Spinal cord (tissue), 10 donors: Measurements from ENCODE around the gene USP1. TPM values are rescaled to one million over a fixed set of nuclear protein-coding genes. Genes with fewer than 3 reads are reported as not detected.

Experiments
- DNase-seq, 6 donors: peaks; one replicate each; pipeline versions ENCODE4 v3.0.0 to v3.0.0-alpha.2; 2013 to 2015; ENCODE audit warnings: low spot score in 6 of 6, low read depth in 4 of 6
- H3K27ac ChIP-seq: one replicate; pipeline ENCODE4 v1.5.1; 2013; ENCODE audit warnings: low read depth, low read length, control low read depth
- H3K27me3 ChIP-seq: one replicate; pipeline ENCODE4 v1.6.1; 2013; ENCODE audit warnings: low read length; ENCODE audit not compliant: control insufficient read depth, insufficient read depth
- H3K36me3 ChIP-seq: one replicate; pipeline ENCODE4 v1.6.1; 2013; ENCODE audit warnings: low read length; ENCODE audit not compliant: control insufficient read depth, insufficient read depth
- H3K4me1 ChIP-seq: one replicate; pipeline ENCODE4 v1.6.1; 2013; ENCODE audit warnings: low read length; ENCODE audit not compliant: control insufficient read depth, insufficient read depth
- H3K4me3 ChIP-seq: one replicate; pipeline ENCODE4 v1.5.1; 2013; ENCODE audit warnings: low read depth, low read length, control low read depth
- H3K9me3 ChIP-seq: one replicate; pipeline ENCODE4 v1.6.1; 2013; ENCODE audit warnings: low read length; ENCODE audit not compliant: control insufficient read depth, insufficient read depth
- WGBS: methylation state at CpG from one replicate; pipeline ENCODE4 v1.1.5; 2013; ENCODE audit warnings: missing lambda C conversion rate; ENCODE audit not compliant: insufficient coverage; 5-methylcytosine and 5-hydroxymethylcytosine counted together
- polyA plus RNA-seq, 2 donors: library from polyadenylated mRNA; unstranded; fragments of 120-200 nt; gene quantifications; one replicate each; pipeline ENCODE4 v1.2.1, GENCODE V29; 2013; ENCODE audit not compliant: insufficient read length in 2 of 2
- total RNA-seq, 2 donors: library from RNA; depleted of rRNA in 1 of 2; stranded (reverse); fragments of 120-200 nt in 1 of 2; fragments of >200 nt in 1 of 2; gene quantifications; one replicate each; pipeline versions ENCODE4 v1.2.3 to v1.2.4, GENCODE V29; 2013 to 2014
- donor health status: healthy.

Gene USP1
- total and polyA plus RNA-seq, 4 donors = 31.4 to 56.8 (median 41.4) TPM

- no peaks in the 10 kb centered on the region for H3K9me3 ChIP-seq
- H3K4me1 ChIP-seq = no peaks in the 10 kb centered on the region
- no peak overlapping the region for H3K27ac ChIP-seq
- no peak overlapping the region for H3K4me3 ChIP-seq
- 86% methylated on average over 2 of the region's 4 CpGs for WGBS
- DNase-seq = no peak
- no peaks in the 10 kb centered on the region for H3K36me3 ChIP-seq
- H3K27me3 ChIP-seq = no peaks in the 10 kb centered on the region
These were observed 12.4 kb upstream of the USP1 start for GRCh38 chr1:62424411-62424810.

DNA sequence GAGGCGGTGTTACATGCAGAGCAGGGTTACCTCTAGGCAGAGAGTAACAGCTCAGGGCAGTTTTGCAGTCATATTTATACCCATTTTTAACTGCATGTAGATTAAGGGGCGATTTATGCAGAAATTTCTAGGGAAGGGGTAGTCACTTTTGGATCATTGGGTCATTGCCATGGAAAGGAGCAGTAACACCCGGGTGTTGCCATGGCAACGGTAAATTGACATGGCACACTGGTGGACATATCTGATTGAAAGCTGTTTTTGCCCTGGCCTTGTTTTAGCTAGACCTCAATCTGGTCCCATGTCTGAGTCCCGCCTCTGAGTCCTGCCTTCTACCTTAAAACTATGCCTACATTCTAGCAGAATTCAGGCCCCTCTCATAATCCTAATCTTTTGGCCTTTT is 11.8 kb upstream of the USP1 start:
- Histone ChIP-seq H3K27ac (no peak overlapping the region), H3K4me1 (no peaks in the 10 kb centered on the region), H3K27me3 (no peaks in the 10 kb centered on the region), H3K4me3 (no peak overlapping the region), H3K9me3 (no peaks in the 10 kb centered on the region), H3K36me3 (no peaks in the 10 kb centered on the region)
- 58% methylated on average over 2 of the region's 5 CpGs for WGBS
- DNase-seq = no peak

DNA sequence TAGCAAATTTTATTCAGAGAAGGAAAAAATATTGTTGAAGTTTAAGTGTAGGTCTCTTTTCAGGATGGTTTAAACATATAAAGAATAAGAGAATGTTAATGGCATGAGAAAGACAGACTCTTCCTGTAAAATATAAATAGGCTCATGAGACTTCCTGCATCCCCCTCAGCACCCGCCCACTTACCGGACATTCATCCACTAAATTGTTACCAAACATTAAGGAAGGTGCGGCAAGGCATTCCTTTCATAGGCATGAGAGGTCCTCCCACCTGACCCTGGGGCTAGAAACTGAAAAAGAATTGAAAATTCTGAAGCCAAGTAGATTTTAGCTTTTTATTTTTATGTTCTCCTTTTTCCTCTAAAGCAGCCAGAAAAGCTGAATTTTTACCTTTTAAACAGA is 10.6 kb upstream of the USP1 start:
- no peak overlapping the region for H3K27ac ChIP-seq
- DNase-seq = no peak
- H3K4me3 ChIP-seq = no peak overlapping the region
- no peaks in the 10 kb centered on the region for H3K36me3 ChIP-seq
- no peaks in the 10 kb centered on the region for H3K27me3 ChIP-seq
- no peaks in the 10 kb centered on the region for H3K4me1 ChIP-seq
- no peaks in the 10 kb centered on the region for H3K9me3 ChIP-seq
- 60% methylated on average over 1 of the region's 3 CpGs for WGBS

GRCh38 chr1:62426794-62427193 is 10.1 kb upstream of the USP1 start:
- no peak overlapping the region for H3K27ac ChIP-seq
- H3K4me3 ChIP-seq = no peak overlapping the region
- WGBS = no CpG with 5 or more reads among the region's 1 CpG
- H3K4me1 ChIP-seq = no peaks in the 10 kb centered on the region
- no peaks in the 10 kb centered on the region for H3K36me3 ChIP-seq
- no peak for DNase-seq
- no peaks in the 10 kb centered on the region for H3K27me3 ChIP-seq
- H3K9me3 ChIP-seq = no peaks in the 10 kb centered on the region

- Histone ChIP-seq H3K4me1 (no peaks in the 10 kb centered on the region), H3K36me3 (no peaks in the 10 kb centered on the region), H3K27ac (no peak overlapping the region), H3K9me3 (no peaks in the 10 kb centered on the region), H3K27me3 (no peaks in the 10 kb centered on the region), H3K4me3 (no peak overlapping the region)
- DNase-seq = peak in 1 of 6 donors; percentile 31
- no CpG with 5 or more reads among the region's 4 CpGs for WGBS
These were observed 8.5 kb upstream of the USP1 start for GRCh38 chr1:62428351-62428750.

- no CpG with 5 or more reads among the region's 2 CpGs for WGBS
- Histone ChIP-seq H3K27ac (no peak overlapping the region), H3K4me1 (no peaks in the 10 kb centered on the region), H3K27me3 (no peaks in the 10 kb centered on the region), H3K9me3 (no peaks in the 10 kb centered on the region), H3K36me3 (no peaks in the 10 kb centered on the region), H3K4me3 (no peak overlapping the region)
- no peak for DNase-seq
These were observed 7.3 kb upstream of the USP1 start for GRCh38 chr1:62429581-62429980.

DNA sequence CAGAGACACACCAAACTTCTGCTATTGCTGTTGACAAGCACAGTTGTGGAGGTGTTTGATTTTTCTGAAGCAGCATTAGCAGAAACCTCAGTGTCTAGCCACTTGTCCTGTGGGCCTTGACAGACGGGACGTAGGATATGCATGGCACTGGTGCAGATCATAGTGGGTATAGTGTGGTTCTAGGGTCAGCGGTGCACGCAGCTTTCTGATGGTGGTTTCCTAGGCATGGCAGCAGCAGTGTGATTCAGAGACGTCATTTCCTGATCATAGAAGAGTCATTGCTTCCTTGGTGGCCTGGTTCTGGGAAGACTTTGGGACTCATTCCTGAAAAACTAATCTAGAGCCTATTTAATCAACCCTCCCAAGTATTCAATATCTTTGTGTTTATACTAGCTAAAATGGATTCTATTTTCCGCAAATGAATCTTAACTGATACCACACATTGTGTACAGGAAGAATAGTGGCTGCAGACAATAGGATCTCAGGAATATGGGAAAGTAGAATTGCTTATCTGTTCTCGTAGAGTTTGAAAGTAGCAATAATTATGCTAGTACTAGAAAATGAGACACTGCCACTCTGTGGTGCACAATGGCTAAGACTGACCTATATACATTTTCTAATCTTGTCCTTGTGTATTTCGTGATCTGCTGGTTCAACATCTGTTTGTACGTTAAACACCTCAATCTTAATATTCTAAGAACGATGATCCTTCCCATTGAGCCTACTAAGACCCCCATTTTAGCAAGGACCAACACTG is 2.8 kb upstream of the USP1 start:
- Histone ChIP-seq H3K9me3 (no peaks in the 10 kb centered on the region), H3K4me1 (peaks cover 6% of the 10 kb centered on the region), H3K36me3 (no peaks in the 10 kb centered on the region), H3K4me3 (no peak overlapping the region), H3K27ac (no peak overlapping the region), H3K27me3 (no peaks in the 10 kb centered on the region)
- WGBS = 87% methylated on average over 6 of the region's 10 CpGs
- peak in 1 of 6 donors; percentile 59 for DNase-seq

DNA sequence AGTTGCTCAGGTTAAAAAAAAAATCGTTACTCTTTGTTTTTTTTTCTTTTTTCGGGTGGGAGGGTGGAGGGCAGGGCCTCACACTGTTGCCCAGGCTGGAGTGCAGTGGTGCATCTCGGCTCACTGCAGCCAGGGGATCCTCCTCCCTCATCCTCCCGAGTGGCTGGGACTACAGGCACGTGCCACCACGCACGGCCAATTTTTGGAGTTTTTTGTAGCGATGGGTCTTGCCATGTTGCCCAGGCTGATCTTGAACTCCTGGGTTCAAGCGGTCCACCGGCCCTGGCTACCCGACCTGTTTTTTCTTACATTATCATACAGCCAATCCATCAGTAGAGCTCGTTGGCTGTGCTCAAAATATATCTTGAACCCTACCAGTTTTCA is 2.2 kb upstream of the USP1 start:
- Histone ChIP-seq H3K4me1 (peaks cover 10% of the 10 kb centered on the region), H3K27ac (no peak overlapping the region), H3K9me3 (no peaks in the 10 kb centered on the region), H3K4me3 (no peak overlapping the region), H3K36me3 (no peaks in the 10 kb centered on the region), H3K27me3 (no peaks in the 10 kb centered on the region)
- 95% methylated on average over 10 of the region's 12 CpGs for WGBS
- no peak for DNase-seq

- Histone ChIP-seq H3K27ac (peak overlapping the region; percentile 100), H3K27me3 (no peaks in the 10 kb centered on the region), H3K4me1 (peaks cover 10% of the 10 kb centered on the region), H3K36me3 (no peaks in the 10 kb centered on the region), H3K4me3 (peak overlapping the region; percentile 96), H3K9me3 (no peaks in the 10 kb centered on the region)
- DNase-seq = peak in 1 of 6 donors; percentile 35
- WGBS = 56% methylated on average over 28 of the region's 31 CpGs
These were observed 1.4 kb upstream of the USP1 start for GRCh38 chr1:62435231-62436038.
